Epithelial cell of esophagus (primary cell): ENCODE data around the gene PTDSS2.

Experiments
- DNase-seq: peaks from one replicate; pipeline ENCODE4 v3.0.0; 2010; ENCODE audit warnings: low read depth
- H3K4me3 ChIP-seq: 2 replicates; pipeline ENCODE4 v1.5.1; 2011; ENCODE audit warnings: mild to moderate bottlenecking, low read length, control low read depth
- TF ChIP-seq, protein P1 (sequence below): IDR thresholded peaks from 2 replicates; pipeline ENCODE4 v1.5.1; 2011; ENCODE audit warnings: low read depth, mild to moderate bottlenecking, low read length, control low read depth, inconsistent platforms; ENCODE audit not compliant: insufficient read depth; ENCODE audit errors: missing control alignments

Gene PTDSS2

GRCh38 chr11:498297-499181 lies 48.5 kb downstream of the PTDSS2 start:
- TF ChIP-seq, protein P1, sequence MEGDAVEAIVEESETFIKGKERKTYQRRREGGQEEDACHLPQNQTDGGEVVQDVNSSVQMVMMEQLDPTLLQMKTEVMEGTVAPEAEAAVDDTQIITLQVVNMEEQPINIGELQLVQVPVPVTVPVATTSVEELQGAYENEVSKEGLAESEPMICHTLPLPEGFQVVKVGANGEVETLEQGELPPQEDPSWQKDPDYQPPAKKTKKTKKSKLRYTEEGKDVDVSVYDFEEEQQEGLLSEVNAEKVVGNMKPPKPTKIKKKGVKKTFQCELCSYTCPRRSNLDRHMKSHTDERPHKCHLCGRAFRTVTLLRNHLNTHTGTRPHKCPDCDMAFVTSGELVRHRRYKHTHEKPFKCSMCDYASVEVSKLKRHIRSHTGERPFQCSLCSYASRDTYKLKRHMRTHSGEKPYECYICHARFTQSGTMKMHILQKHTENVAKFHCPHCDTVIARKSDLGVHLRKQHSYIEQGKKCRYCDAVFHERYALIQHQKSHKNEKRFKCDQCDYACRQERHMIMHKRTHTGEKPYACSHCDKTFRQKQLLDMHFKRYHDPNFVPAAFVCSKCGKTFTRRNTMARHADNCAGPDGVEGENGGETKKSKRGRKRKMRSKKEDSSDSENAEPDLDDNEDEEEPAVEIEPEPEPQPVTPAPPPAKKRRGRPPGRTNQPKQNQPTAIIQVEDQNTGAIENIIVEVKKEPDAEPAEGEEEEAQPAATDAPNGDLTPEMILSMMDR = no peak
- H3K4me3 ChIP-seq = no peak overlapping the region
- no peak for DNase-seq

DNA sequence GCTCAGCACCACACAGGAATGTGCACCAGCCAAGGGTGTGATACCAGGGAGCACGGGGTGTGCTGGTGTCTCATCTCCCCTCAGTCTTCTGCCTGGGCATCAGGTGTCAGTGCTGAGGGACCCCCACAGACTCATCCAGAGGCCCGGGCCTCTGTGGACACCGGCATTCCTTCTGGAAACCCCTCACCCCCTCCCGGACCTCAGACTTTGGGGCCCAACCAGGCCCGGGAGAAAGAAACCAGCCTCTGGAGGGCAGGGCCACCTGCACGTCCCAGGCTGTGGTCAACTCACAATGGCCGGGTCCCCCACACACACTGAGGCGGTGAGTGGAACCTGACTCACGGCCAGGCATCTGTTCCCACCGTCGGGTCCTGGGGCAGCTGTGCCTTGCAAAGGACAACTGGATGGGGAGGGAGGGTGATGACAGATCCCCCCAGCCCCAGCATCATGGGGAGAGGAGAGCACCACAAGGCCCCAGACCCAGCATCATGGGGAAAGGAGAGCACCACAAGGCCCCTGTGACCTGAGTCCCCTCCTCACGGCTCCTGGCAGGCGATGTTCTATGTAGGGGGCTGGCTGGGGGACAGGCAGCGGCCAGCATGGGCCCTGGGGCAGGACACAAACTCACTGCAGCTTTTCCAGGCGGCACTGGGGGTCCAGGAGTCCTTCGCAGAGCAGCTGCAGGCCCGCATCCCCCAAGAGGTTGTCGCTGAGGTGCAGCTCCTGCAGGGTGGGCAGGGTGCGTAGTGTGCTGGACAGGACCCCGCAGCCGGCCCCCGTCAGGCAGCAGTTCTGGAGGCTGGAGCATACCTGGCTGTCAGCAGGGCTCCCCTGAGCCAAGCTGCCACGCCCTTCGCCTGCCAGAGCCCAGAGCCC lies 49.4 kb downstream of the PTDSS2 start:
- H3K4me3 ChIP-seq = no peak overlapping the region
- TF ChIP-seq, protein P1 = no peak
- DNase-seq = no peak

GRCh38 chr11:501001-501682 lies 51.1 kb downstream of the PTDSS2 start:
- TF ChIP-seq, protein P1 = no peak
- DNase-seq = no peak
- H3K4me3 ChIP-seq = no peak overlapping the region

- H3K4me3 ChIP-seq = no peak overlapping the region
- TF ChIP-seq, protein P1 = no peak
- no peak for DNase-seq
Observed at GRCh38 chr11:501683-502287, 51.7 kb downstream of the PTDSS2 start.

GRCh38 chr11:502288-503178 lies 52.5 kb downstream of the PTDSS2 start:
- TF ChIP-seq, protein P1 = no peak
- DNase-seq = no peak
- no peak overlapping the region for H3K4me3 ChIP-seq
